GM18517 (cell line): Measurements from ENCODE around the gene CKS2.

Source experiments
- ATAC-seq: cut with Tn5 transposase; IDR thresholded peaks from one replicate; pipeline ENCODE4 v1.9.1; 2021; ENCODE audit warnings: mild to moderate bottlenecking, moderate library complexity; ENCODE audit not compliant: unreplicated experiment

CKS2 gene

DNA sequence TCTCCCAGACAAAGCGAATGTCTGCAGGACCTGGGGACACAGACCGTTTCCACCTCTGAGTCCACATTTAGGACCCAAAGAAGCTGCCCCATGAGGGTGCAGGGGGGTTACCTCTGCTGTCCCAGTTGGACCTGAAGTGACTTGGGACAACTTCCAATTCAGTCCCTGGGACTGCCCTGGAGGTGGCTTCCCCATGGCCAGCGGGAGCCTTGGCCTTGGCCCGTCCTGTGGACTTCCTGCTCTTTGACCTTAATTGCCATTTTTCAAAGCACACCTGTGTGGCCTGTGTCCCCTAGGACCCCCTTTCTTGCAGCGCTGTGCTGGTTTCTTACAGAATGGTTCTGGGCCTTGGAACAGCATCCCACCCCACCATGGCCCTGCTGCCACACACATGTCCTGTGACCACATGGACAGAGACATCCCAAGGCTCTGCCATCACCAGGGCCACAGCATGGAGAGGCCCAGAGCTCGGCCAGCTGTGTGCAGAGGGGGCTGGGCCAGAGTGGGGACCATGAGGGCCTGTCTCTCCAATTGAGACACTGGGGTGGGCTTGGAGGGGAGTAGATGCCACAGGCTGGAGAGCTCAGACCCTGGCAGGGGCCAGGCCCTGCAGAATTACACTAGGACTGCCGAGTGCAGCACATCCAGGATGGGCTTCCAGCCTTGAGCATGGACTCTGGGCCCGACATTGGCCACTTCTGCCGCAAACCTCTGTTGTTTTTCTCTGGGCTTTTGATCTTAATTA, 53.1 kb downstream of the CKS2 start:
- no peak for ATAC-seq

DNA sequence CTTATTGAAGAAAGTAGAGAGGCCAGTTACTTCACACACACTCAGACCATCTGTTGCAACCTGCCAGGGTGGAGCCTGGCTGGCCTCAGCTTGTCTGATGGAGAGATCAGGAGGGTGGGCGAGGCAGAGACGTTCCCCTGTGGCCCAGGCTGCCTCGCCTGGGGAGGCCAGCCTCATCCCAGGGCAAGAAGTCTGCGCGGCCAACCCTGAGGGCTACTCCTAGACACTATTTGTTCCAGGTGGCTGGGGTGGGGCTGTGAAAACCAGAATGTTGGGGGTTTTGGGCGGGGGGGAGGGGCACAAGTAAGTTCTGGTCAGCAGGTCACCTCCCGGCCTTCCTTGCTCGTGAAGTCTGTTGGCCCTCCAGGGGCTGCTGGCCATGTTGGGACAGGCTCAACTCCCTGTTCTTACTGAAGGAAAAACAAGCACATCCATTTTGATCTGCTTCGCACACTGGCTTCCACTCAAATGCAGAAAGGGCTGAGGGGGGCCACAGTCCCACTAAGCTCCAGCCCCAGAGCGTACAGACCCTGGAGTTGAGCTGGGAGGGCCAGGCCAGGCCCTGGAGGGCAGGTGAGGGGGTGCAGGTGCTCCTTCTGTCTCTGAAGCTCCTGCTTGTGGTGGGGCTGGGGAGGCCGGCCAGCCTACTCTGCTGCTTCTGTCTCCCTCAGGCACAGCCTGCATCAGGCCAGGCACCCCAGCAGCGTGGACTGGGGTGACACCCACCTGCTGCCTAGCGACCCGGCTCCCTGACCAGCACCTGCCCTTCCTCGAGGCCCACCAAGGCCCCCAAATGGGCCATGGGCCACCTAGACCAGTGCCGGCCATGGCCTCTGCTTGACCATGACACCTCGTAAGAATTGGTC, 53.9 kb downstream of the CKS2 start:
- ATAC-seq = no peak

- no peak for ATAC-seq
Measured at GRCh38 chr9:89365532-89365912, 54.5 kb downstream of the CKS2 start.
